Stimulated activated CD4-positive, alpha-beta T cell treated with anti-CD3 and anti-CD28 coated beads, Interleukin-4, amount 100 ng/mL, for 24 hours (primary cell): Measurements from ENCODE around the gene CAPN7.

Experiments used
- DNase-seq: peaks from one replicate; pipeline ENCODE4 v3.0.0-alpha.2; 2020

CAPN7 gene

GRCh38 chr3:15204005-15204404, 2.0 kb upstream of the CAPN7 start:
- no peak for DNase-seq

- no peak for DNase-seq
Observed at GRCh38 chr3:15205482-15205933, 538 bp upstream of the CAPN7 start.

- DNase-seq = peak; percentile 27
Observed at GRCh38 chr3:15206662-15207576, 873 bp downstream of the CAPN7 start.

GRCh38 chr3:15207836-15208504, 1.9 kb downstream of the CAPN7 start:
- DNase-seq = no peak

- DNase-seq = no peak
Observed at GRCh38 chr3:15211937-15212336, 5.9 kb downstream of the CAPN7 start.

- DNase-seq = no peak
Observed at GRCh38 chr3:15214758-15215157, 8.7 kb downstream of the CAPN7 start.

- DNase-seq = no peak
Observed at GRCh38 chr3:15215996-15216395, 9.9 kb downstream of the CAPN7 start.

GRCh38 chr3:15216501-15216900, 10.5 kb downstream of the CAPN7 start:
- no peak for DNase-seq

- DNase-seq = no peak
Observed at GRCh38 chr3:15217011-15217671, 11.1 kb downstream of the CAPN7 start.

- no peak for DNase-seq
Observed at GRCh38 chr3:15217841-15218267, 11.8 kb downstream of the CAPN7 start.

GRCh38 chr3:15218689-15219088, 12.6 kb downstream of the CAPN7 start:
- DNase-seq = no peak

GRCh38 chr3:15220056-15220455, 14.0 kb downstream of the CAPN7 start:
- no peak for DNase-seq

- no peak for DNase-seq
Observed at GRCh38 chr3:15220661-15221060, 14.6 kb downstream of the CAPN7 start.

GRCh38 chr3:15221574-15222217, 15.7 kb downstream of the CAPN7 start:
- DNase-seq = no peak

GRCh38 chr3:15223685-15224572, 17.9 kb downstream of the CAPN7 start:
- no peak for DNase-seq

GRCh38 chr3:15228147-15228546, 22.1 kb downstream of the CAPN7 start:
- DNase-seq = no peak

- no peak for DNase-seq
Observed at GRCh38 chr3:15229262-15229661, 23.2 kb downstream of the CAPN7 start.

GRCh38 chr3:15241341-15241740, 35.3 kb downstream of the CAPN7 start:
- DNase-seq = peak; percentile 51

- no peak for DNase-seq
Observed at GRCh38 chr3:15243822-15244482, 37.9 kb downstream of the CAPN7 start.

GRCh38 chr3:15246186-15246585, 40.1 kb downstream of the CAPN7 start:
- no peak for DNase-seq

- no peak for DNase-seq
Observed at GRCh38 chr3:15253023-15253697, 47.1 kb downstream of the CAPN7 start.
